Right ventricle myocardium superior (tissue), 1 donor: ENCODE measurements around the gene RFTN2. TPM values are rescaled to one million over a fixed set of nuclear protein-coding genes. Genes with fewer than 3 reads are reported as not detected.
A peak's percentile ranks its signal among the peaks of the same experiment; 100 is the strongest.
"Not testable (repeated sequence)": the region's sequence is repeated elsewhere in the genome, so short reads cannot be mapped to it uniquely, and the experiment has no call there.

Experiments
- ATAC-seq: fragments of 200-7000 bp; cut with Tn5 transposase; one replicate; pipeline ENCODE4 v1.9.1; 2020; ENCODE audit warnings: mild to moderate bottlenecking; ENCODE audit not compliant: poor library complexity
- DNase-seq: peaks from one replicate; pipeline ENCODE4 v3.0.0-alpha.2; 2020
- intact Hi-C: fragments of 100-400 bp; cut with DNase I; formaldehyde crosslinking; loops from one replicate; pipeline ENCODE4 v1.11.2; 2022
- total RNA-seq: library from RNA; stranded (reverse); fragmentation: NEBNext Ultra II Directional; extraction: Animal tissue kit (Norgen Biotek cat#: 25700); gene quantifications from one replicate; pipeline ENCODE4 v1.2.1, GENCODE V29; 2021
- donor health status: DM: no; HTN: yes; CAD: no; lungs with severe emphysema.

The RFTN2 gene
- total RNA-seq, 1 donor from 2014 or later, result 4.4 TPM

DNA sequence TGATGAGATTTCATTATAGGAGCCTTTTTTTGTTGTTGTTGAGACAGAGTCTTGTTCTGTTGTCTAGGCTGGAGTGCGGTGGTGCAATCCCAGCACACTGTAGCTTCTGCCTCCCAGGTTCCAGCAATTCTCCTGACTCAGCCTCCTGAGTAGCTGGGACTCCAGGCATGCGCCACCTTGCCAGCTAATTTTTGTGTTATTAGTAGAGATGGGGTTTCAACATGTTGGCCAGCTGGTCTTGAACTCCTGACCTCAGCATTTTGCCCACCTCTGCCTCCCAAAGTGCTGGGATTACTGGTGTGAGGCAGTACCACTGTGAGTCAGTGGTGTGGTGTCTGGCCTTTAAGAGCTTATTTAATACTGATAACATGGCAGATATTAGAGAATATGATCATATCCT lies 99.4 kb downstream of the RFTN2 start:
- ATAC-seq (peak; percentile 35), DNase-seq (no peak)
- intact Hi-C loops, result no loop called here

DNA sequence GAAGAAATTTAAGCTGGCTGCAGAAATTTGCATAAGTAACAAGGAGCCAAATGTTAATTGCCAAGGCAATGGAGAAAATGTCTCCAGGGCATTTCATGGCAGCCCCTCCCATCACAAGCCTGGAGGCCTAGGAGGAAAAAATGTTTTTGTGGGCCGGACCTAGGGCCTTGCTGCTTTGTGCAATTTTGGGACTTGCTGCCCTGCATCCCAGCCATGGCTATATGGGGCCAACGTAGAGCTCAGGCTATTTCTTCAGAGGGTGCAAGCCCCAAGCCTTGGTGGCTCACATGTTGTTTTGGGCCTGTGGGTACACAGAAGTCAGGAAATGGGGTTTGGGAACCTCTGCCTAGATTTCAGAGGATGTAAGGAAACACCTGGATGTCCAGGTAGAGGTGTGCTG lies 101.8 kb downstream of the RFTN2 start:
- intact Hi-C loops, result no loop called here
- ATAC-seq (no peak), DNase-seq (no peak)

DNA sequence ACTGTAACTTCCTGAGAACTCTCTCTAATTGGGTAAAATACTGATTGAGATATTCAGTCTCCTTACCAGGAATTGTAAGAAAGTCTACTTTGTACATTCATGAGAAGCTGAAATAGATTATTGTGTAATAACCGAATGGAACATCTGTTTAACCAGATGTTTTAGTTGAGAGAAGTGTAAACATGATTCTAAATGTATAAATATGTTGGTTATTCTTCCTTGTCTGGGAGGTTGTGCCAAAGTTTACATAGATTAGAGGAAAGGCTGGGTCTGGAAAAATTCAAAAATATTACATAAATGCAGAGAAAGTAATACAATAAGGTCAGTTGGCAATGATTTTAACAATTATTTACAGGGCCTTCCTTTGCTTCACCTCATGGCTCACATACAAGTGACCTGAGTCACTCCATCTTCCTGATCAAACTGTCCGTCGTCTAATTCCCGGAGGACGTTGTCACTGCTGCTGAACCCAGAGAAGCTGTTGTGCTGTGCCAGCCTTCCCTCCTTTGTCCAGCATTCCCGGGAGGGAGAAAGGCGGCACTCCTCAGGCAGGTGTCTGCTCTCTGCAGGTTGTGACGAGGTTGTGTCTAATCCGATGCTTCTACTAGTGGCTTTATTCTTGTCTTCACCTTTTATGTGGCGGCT lies 103.6 kb downstream of the RFTN2 start:
- DNase-seq, result no peak
- ATAC-seq, result peak; percentile 45
- intact Hi-C loops, result no loop called here

DNA sequence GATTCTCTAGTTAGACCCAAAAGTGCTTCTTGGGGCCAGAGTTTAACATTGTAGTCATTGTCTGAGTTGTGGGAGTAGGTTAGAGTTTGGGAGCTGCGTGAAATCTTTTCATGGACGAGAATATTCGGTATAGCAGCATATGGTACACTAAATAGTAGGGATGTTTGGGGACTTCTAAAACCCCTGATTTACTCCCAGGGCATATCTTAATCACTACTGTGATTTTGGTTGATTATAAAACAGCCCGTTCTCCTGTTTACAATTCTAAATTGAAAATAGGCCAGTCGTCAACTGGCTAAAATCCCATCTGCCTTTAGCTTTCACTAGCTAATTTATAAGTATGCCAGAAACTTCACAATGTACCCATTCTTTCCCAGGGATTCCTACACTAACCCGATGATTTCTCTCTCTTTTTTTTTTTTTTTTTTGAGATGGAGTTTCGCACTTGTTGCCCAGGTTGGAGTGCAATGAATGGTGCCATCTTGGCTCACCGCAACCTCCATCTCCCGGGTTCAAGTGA lies 115.2 kb downstream of the RFTN2 start:
- ATAC-seq (no peak), DNase-seq (no peak)
- intact Hi-C loops, result no loop called here

DNA sequence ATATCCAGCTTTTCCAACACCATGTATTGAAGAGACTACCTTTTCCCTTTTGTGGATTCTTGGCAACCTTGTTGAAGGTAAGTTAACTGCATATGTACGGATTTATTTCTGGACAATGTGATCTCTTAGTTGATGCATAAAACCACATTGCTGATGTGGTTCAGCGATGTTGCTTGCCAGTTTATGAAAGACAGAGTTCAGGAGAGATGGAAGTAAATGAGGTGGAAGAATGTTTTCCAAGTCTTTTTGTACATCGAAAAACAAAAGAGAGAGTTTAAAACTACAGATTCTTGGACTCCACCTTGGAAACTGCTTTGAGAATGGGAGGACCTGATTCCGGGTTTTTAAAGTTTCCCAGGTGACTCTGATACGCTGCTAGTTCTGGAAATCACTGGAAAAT lies 115.7 kb downstream of the RFTN2 start:
- DNase-seq (no peak), ATAC-seq (no peak)
- intact Hi-C loops, result no loop called here

DNA sequence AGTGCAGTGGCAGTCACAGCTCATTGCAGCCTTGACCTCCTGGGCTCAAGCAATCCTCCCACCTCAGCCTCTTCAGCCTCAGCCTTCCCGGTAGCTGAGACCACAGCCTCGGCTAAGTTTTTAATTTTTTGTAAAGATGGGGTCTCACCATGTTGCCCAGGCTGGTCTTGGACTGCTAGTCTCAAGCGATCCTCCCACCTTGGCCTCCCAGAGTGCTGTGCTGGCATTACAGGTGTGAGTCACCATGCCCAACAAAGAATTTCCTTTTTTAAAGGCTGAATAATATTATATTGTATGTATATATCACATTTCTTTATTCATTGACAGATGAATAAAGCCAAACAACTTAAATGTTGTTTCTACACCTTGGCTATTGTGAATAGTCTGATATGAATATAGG lies 117.0 kb downstream of the RFTN2 start:
- ATAC-seq (no peak), DNase-seq (no peak)
- intact Hi-C loops, result no loop called here

DNA sequence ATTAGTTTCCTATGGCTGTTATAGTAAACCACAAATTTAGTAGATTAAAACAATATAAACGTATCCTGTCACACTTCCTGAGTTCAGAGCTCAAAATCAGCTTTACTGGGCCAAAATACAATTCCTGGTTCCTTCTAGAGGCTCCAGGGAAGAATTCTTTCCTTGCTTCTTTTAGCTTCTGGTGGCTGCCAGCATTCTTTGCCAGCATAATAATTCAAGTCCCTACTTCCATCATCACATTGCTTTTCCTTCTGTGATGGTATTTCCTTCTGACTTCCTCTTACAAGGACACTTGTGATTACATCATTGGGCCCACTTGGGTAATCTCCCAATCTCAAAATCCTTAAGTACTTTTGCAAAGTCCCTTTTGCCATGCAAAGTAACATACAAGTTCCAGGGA lies 118.9 kb downstream of the RFTN2 start:
- intact Hi-C loops, result no loop called here
- ATAC-seq, result peak; percentile 41
- DNase-seq, result no peak

DNA sequence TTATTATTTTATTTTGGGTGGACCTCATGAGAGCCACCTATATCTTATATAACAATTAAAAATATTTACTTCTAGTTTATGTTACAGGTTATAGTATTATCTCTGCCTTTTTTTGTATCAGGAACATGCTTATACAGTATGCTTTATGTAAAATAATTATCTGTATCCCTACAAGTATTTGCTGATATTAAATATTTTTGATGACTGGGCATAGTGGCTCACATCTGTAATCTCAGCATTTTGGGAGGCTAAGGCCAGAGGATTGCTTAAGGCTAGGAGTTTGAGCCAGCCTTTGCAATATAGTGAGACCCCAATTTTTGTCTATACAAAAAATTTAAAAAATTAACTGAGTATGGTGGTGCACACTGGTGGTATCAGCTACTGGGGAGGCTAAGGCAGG lies 119.9 kb downstream of the RFTN2 start:
- ATAC-seq (no peak), DNase-seq (no peak)
- intact Hi-C loops, result no loop called here

DNA sequence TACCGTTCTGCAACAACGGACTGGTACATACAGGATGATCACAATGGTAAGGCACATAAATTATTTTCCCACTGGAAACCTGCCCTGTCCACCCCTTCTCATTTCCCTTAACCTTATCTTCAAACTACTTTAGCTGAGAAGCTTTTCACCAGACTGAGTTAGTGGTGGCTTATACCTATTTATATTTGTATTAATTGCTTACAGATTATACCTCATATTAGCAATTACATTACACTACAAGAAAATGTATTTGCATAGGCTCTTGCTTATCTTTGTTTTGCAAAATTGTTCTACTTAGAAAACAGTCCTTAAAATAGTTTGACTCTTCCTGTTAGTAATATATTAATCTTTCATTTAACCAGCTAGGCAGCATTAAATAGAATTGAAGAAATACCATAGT lies 124.1 kb downstream of the RFTN2 start:
- ATAC-seq, intact Hi-C loops, DNase-seq: not testable (repeated sequence)

DNA sequence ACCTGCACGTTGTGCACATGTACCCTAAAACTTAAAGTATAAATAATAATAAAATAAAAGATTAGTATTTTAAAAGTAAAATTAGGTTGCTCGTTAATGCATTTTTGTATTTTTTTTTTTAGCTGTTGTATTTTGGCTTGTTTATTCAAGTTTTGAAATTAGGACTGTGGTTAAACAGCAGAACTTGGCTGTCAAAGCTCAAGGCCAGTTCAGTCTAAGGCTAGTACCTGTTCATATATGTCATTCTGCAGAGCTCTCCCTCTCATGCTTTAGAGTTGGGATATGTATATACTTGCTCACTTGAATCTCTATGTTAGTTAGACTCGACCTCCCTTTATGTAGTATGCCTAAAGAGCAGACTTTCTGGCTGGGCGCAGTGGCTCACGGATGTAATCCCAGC lies 126.8 kb downstream of the RFTN2 start:
- intact Hi-C loops, result no loop called here
- ATAC-seq (no peak), DNase-seq (no peak)

DNA sequence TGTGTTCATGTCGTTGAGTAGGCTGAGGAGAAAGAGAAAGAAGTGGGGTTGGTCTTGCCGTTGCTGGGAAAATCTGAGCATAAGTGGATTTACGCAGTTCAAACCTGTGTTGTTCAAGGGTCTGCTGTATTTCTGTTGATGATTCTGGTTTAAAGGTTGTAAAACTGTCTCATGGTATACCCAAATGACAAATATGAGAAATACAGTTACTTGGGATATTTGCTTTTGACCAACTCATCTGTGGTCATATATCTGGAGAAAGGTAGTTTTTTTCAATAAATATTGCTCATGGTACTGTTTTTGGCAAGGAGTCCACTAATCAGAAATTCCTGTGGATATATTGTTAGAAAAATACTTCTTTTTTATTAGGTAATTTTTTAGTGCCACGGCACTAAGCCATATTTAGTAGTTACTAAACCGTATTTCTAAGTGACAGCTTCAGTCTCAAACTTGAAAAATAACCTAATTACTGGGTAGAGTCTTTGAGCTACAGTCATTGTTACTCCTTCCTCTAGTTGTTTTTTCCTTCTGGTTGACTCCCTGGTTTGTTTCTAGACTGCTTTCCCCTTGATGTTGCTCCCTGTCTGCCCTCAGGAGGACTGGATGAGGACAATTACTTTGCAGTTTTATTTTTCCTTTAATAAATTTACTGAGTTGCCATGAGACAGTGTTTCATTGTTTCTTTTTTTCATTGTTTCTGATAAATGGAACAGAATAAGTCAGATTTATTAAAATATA lies 128.1 kb downstream of the RFTN2 start:
- intact Hi-C loops, result no loop called here
- DNase-seq (no peak), ATAC-seq (no peak)

DNA sequence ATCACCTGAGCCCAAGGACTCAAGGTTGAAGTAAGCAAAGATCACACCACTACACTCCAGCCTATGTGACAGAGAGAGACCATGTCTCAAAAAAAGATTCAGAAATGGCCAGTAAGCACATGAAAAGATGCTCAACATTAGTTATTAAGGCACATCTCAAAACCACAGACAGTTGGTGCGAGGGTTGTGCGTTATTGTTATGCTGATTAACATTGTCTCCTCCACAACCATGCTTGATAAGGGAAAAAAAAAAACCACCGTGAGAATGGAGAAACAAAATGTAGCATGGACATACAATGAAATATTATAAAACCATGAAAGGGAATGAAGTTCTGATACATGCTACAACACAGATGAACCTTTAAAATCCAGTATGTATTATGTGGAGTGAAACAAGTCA lies 132.2 kb downstream of the RFTN2 start:
- DNase-seq, result no peak
- ATAC-seq, result no peak
- intact Hi-C loops, result no loop called here

DNA sequence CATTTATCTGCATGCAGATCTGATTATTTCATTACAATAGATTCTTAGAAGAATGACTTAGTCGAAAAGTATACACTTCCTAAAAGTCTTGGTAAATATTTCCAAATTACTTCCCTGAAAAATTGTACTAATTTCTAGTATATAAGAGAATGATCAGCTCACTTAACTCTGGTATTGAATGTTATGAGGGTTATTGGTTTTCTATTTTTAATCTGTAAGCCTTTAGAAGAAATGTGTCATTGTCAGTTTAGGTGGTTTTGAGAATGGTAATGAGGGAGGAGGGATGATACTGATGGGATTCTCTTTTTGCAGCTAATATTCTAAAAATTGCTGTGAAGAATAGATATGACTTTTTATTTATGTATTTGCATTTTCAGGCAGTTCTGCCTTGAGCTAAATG lies 135.7 kb downstream of the RFTN2 start:
- ATAC-seq, result no peak
- intact Hi-C loops, result no loop called here

DNA sequence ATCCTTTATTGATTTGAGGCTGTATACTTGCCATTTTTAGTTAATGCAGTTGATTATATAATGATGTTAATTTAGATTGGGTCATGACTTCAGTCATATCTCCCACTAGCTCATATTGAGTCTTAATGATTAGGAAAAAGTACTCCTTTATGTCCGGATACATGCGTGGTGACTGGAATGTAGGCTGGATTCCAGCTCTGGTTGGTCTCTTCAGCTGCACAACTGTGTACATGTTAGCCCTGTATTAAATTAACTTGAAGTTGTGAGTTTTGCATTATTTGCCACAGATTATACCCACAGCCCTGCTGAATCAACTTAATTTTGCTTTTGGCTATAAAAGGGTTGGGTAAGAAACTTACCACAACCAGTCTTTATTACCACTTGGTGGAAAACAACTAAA lies 137.0 kb downstream of the RFTN2 start:
- intact Hi-C loops, result no loop called here
- ATAC-seq, result no peak
- no peak for DNase-seq

More for the DNA sequence above, 135.7 kb downstream of the RFTN2 start:
- no peak for DNase-seq

Other genes with a start within 250 kb of the RFTN2 start
- 117 TPM for gene SF3B1, start 240.6 kb downstream of the RFTN2 start, total RNA-seq
- gene COQ10B, start 222.0 kb downstream of the RFTN2 start, total RNA-seq, result 20.6 TPM
- gene HSPD1, start 175.7 kb downstream of the RFTN2 start, total RNA-seq, result 131 TPM
- 107 TPM for gene HSPE1, start 175.2 kb downstream of the RFTN2 start, total RNA-seq
- 27.6 TPM for gene MOB4, start 159.5 kb downstream of the RFTN2 start, total RNA-seq
- 6.6 TPM for gene MARS2, start 29.8 kb upstream of the RFTN2 start, total RNA-seq
- gene BOLL, start 109.7 kb upstream of the RFTN2 start, total RNA-seq, result not detected
- gene PLCL1, start 129.0 kb upstream of the RFTN2 start, total RNA-seq, result 93.3 TPM